Ovary (tissue), 3 donors: ENCODE measurements around the gene TFDP1.

Experiments
- CTCF ChIP-seq, 3 donors: fragments of 450-650 bp in 2 of 3; fragments of 200-600 bp in 1 of 3; IDR thresholded peaks; one replicate each; pipeline versions ENCODE4 v1.5.1 to v1.8.0; 2016 to 2022; ENCODE audit warnings: antibody characterized with exemption in 3 of 3, mild to moderate bottlenecking in 1 of 3
- EP300 ChIP-seq: sonication (generic); formaldehyde crosslinking; IDR thresholded peaks from one replicate; pipeline ENCODE4 v1.6.1; 2017; ENCODE audit warnings: antibody characterized with exemption
- POLR2A ChIP-seq: fragments of 450-650 bp; IDR thresholded peaks from one replicate; pipeline ENCODE4 v1.6.1; 2017; ENCODE audit warnings: antibody characterized with exemption, mild to moderate bottlenecking, moderate library complexity
- donor health status: DM: no; HTN: no; CAD: no.

DNA sequence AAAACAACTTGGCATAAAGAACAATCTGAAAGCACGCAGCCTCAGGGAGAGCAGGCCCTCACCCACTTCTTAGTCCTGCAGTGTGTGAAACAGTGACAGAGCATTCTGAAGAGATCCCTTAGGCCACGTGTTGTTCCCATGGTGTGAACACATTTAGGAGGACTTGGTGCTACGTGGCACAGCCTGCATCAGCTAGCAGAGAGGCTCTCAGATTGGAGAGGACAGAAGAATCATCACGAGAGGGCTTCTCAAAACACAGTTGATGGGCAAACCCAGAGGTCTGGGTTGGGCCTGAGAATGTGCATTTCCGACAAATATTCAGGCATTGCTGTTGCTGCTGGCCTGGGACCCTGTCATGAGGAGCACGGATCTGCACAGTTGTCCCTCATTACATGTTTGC, 26.1 kb upstream of the TFDP1 start:
- TF ChIP-seq CTCF (IDR thresholded peaks at IDR 0.05) (no peak), POLR2A (no peak), EP300 (no peak)
